Neural cell (in vitro differentiated cells): Measurements from ENCODE around the gene CALML4.

ENCODE experiments used
- CTCF ChIP-seq: fragments of 450-650 bp; IDR thresholded peaks from 2 replicates; pipeline ENCODE4 v1.5.1; 2014; ENCODE audit warnings: antibody characterized with exemption, mild to moderate bottlenecking, moderate library complexity; ENCODE audit not compliant: poor library complexity, severe bottlenecking
- EP300 ChIP-seq: fragments of 450-650 bp; conservative IDR thresholded peaks from 2 replicates; pipeline ENCODE4 v1.6.1; 2014; ENCODE audit warnings: antibody characterized with exemption, mild to moderate bottlenecking, moderate library complexity; ENCODE audit not compliant: poor library complexity, severe bottlenecking
- EZH2 ChIP-seq: fragments of 200-600, 300-800 bp; shearing (Covaris generic), sonication (generic); IDR thresholded peaks from 2 replicates; pipeline ENCODE4 v1.6.1; 2014; ENCODE audit warnings: antibody characterized with exemption, low read length, borderline replicate concordance, mild to moderate bottlenecking; ENCODE audit not compliant: insufficient read depth, poor library complexity, severe bottlenecking
- POLR2AphosphoS5 ChIP-seq: IDR thresholded peaks from 2 replicates; pipeline ENCODE4 v1.6.1; 2012
- RAD21 ChIP-seq: fragments of 450-650 bp; conservative IDR thresholded peaks from 2 replicates; pipeline ENCODE4 v1.6.1; 2014; ENCODE audit warnings: antibody characterized with exemption, mild to moderate bottlenecking, moderate library complexity
- REST ChIP-seq: IDR thresholded peaks from 2 replicates; pipeline ENCODE4 v1.6.1; 2012; ENCODE audit warnings: borderline replicate concordance
- TAF1 ChIP-seq: IDR thresholded peaks from 2 replicates; pipeline ENCODE4 v1.6.1; 2012; ENCODE audit warnings: low read depth

- no peak for TF ChIP-seq RAD21
- no peak for TF ChIP-seq CTCF
- TF ChIP-seq EZH2, result no peak
- TF ChIP-seq TAF1, result no peak
- TF ChIP-seq EP300, result no peak
- TF ChIP-seq POLR2AphosphoS5, result no peak
- TF ChIP-seq REST, result no peak
These were observed 26.1 kb upstream of the CALML4 start for GRCh38 chr15:68231102-68231818.
